EL (cell line): Measurements from ENCODE around the gene SEC11A.
"Not testable (repeated sequence)": the region's sequence is repeated elsewhere in the genome, so short reads cannot be mapped to it uniquely, and the experiment has no call there.

Experiments
- DNase-seq: peaks from one replicate; pipeline ENCODE4 v3.0.0-alpha.2; 2016

The SEC11A gene

DNA sequence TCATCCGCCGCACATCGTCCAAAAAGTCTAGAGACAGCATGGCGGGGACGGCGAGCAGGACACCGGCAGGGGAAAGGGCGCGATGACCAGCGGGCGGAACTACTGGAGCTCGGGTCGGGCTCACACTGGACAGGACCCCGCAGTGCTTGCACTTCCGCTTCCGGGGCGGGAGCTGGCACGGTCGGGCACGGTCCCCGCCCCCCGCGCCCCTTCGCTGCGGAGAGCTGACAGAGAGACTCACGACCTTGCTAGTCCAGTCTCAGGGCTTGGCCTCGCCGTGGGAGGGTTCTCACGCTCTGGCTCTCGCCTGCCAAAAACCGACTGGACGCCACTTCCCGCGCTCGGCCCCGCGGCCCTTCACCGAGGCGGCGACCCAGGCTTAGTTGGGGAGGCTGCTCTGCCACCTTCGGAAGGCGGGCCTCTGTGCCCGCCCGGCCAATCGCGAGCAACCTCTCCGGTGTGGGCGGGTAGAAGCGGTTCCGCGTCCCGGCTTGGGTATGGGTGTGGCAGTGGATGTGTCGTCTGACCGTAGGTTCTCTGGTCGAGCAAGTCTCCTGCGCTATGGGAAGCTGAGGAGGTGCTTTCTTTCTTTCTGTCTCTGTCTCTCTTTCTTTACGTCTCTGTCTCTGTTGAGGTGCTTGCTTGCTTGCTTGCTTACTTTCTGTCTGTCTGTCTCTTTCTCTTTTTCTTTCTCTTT lies at the start of gene SEC11A:
Gene SEC11A (minus strand): TSS at position 104 of the 697 bp plus-strand sequence. CDS start 64 bp downstream, at position 40.
- peak; percentile 96 for DNase-seq

DNA sequence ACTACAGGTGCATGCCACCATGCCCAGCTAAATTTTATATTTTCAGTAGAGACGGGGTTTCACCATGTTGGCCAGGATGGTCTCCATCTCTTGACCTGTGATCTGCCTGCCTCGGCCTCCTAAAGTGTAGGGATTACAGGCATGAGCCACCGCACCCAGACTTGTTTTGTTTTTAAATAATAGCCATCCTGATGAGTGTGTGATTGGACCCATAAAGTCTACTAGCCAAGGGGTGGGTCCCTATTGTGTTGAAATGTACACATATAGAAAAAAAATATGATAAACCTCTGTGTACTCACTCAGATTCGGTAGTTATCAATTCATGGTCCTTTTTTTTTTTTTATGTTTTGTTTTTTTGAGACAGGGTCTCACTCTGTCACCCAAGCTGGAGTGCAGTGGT lies 49.7 kb upstream of the SEC11A start:
- no peak for DNase-seq

DNA sequence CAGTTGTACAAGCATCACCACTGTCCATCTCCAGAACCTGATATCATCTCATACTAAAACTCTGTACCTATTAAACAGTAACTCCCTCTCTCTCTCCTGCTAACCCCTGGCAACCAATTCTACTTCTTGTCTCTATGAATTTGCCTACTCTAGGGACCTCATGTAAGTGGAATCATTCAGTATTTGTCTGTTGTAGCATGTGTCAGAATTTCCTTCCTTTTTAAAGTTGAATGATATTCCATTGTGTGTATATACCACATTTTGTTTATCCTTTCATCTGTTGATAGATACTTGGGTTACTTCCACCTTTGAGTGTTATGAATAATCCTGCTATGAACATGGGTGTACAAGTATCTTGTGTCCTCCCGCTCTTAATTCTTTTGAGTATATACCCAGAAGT lies 49.0 kb upstream of the SEC11A start:
- no peak for DNase-seq

DNA sequence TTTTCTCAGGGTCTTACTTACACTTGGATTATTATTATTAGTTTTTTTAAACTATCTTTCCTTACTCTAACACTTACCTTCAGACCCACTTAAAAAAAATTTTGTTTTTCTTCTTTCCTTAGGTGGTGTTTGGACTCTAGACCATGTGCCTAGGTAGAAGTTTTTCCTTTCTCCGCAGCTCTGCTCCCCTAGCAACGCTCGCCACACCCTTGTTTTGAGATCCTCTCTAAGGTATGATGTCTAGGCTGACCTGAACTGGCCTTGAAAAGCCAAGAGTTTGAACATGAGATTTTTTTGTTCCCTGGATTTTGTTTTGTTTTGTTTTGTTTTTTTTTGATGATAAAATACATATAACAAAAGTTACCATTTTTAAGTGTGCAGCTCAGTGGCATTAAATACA lies 48.6 kb upstream of the SEC11A start:
- no peak for DNase-seq

DNA sequence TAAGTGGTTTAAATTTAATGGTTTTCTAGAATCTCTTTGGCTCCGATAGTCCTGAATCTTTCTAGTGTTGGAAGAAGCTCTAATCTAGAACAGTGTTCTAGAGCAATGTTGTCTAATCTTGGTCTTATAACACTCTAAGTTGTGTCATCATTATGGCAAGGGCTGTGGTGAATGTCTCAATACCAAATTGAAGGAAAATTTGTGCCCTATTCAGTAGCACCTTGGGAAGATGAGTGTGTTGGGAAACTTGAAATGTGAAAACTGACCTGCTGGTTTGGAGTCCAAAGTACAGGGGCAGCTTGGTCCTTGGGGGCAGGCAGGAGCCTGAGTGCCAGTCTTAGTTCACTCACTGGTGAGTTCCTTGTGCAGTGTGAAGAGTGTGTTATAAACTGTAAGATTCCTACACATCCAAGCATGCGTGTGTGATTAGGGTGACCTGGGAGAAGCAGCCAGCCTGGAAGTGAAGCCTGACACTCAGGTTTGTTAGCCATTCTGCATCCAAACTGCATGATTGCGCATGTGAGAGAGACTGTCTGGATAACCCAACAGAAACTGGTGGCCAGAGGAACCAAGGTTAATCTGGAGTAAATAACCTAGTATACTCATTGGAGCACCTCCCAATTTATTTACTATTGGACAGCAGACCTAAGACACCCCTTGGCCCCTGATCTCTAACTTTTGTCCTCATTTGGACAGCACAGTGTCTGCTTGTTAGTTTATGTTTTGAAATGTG lies 47.1 kb upstream of the SEC11A start:
- DNase-seq = no peak

DNA sequence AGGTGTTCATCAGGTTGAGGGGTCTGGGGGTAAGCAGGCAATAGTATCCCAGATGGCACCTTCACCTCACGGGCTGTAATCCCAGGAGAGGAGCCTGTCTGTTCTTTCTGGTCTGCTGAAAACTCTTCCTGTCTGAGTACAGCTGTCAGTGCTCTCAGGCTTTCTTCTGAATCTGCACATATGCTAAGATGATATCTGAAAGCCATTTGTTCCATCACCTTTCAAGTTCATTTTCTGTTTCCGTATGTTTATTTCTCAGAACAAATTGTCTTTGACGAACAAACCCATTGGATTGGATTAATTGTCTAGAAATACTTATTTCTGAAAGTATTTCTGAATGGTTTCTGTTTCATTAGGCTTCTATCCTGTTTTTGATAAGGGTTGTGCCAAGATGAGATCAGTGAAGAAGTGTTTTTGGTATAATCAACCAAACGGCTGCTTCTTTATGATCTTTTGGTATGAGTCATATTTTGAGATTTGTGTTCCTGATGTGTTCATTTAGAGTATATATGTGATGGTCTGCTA lies 45.7 kb upstream of the SEC11A start:
- DNase-seq = no peak

DNA sequence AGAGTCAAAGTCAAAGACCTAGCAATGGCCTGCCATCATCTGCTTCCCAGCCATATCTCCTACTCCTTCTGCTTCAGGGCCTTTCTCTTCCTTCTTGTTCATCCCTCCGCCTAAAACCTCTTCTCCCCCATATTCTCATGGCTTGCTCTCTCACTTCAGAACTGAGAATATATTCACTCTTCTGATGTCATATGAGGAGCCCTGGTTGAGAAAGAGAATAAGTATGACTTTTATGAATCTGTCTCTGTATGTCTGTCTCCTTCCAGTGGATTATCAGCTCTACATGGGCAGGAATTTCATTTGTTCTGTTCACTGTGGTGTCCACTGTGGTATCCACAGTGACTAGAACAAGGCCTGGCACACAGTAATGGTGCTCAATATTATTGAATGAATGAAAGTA lies 44.3 kb upstream of the SEC11A start:
- DNase-seq = no peak

DNA sequence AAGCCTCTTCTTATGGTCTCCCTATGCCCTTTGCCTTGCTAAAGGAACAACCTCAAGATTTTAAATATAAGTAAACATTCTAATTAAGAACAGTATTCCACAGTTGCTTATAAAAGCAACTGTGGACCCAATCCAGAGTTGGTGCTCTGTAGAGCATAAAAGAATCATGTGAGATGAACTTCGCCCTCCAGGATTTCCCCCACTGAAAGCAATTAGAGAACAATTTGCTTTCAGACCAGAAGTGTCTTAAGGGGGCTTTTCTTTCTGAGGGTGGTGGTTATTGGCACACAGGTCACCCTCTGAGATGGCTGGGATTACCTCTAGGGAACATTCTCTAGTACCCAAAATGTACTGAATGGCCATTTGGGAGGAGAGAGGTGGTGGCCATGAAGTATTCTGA lies 43.1 kb upstream of the SEC11A start:
- no peak for DNase-seq

DNA sequence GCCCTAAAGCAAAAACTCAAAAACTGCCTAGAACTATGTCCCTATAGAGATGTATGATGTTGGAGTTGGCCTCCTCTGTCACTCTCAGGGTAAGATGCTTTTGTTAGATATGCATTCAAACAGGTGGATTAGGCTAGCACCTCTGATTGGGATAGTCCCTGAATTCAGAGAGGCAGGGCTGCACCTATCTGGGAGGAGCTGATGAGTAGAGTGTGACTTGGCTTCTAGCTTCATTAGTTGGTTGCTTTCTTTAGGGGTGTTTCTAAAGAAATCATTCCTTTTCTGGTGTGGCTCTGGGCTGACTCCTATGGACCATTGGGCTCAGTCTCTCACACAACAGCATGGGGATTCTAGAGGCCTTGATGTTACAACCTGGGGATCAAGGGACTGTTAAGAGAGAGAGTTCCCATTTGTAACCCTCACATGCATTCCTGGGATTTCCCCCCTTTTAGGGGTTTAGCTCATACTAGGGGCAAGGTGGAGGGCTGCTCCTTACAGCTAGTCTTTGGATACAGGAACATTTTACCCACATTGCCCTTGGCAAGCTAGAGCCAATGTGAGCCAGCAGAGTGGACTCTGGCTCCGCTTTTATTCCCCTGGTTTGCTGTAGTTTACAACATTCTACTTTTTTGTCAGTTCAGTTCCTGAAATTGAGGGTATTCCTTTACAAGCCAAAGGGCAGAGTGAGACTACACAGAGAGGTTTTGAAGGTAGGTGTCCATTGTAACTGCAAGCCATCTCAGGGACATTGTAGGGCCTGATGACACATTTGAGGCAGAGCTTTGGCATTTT lies 40.0 kb upstream of the SEC11A start:
- DNase-seq = no peak

DNA sequence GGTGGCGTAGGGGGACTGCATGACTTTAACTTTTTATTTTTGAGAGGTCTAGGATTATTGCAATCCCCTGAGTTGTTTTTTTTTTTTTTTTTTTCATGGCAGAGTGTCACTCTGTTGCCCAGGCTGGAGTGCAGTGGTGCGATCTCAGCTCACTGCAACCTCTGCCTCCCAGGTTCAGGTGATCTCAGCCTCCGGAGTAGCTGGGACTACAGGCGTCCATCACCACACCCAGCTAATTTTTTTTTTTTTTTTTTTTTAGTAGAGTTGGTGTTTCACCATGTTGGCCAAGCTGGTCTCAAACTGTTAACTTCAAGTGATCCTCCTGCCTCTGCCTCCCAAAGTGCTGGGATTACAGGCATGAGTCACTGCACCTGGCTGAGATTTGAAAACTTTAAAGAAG lies 39.0 kb upstream of the SEC11A start:
- DNase-seq = not testable (repeated sequence)

DNA sequence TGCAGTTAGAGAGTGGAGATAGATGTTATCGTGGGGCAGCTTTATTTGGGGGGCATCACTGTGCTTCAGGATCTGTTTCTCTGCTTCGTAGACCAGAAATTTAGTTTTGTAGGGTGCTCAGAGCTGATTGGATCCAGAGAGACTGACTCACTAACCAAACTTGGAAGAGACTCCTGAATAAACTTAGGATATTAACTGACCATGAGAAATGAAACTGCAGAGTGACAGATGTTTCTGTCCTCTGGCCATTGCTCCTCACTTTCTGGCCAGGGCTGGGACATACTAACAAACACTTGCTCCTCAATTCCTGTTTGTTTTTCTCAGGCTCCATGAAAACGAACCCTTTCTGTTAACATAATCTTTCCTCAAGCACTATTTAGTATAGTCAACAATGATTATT lies 36.8 kb upstream of the SEC11A start:
- DNase-seq = peak; percentile 61

DNA sequence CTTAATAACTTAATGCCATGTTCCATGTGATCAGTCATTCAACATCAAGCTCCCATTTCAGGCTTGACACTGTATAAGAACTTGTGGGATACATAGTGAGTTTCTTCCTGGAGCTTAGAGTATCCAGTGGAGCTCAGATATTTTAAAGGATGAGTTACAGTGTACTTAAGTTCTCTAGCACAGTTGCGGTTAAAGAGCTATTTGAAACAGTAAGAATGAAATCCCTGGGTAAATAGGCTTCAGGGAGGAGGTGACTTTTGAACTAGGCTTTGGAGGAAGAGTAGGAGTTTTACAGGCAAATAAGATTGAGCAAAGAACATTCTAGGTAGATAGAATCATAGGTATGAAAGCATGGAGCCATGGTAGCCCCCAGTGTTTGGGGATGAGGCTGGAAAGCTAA lies 36.3 kb upstream of the SEC11A start:
- no peak for DNase-seq

DNA sequence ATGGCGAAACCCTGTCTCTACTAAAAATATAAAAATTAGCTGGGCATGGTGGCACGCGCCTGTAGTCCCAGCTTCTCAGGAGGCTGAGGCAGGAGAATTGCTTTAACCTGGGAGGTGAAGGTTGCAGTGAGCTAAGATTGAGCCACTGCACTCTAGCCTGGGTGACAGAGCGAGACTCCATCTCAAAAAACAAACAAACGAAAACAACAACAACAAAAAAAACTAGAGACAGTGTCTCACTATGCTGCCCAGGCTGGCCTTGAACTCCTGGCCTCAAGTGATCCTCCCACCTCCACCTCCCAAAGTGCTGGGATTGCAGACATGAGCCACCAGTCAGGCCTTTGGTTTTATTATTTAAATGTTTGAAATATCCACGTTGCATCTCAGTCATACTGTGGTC lies 35.8 kb upstream of the SEC11A start:
- not testable (repeated sequence) for DNase-seq

DNA sequence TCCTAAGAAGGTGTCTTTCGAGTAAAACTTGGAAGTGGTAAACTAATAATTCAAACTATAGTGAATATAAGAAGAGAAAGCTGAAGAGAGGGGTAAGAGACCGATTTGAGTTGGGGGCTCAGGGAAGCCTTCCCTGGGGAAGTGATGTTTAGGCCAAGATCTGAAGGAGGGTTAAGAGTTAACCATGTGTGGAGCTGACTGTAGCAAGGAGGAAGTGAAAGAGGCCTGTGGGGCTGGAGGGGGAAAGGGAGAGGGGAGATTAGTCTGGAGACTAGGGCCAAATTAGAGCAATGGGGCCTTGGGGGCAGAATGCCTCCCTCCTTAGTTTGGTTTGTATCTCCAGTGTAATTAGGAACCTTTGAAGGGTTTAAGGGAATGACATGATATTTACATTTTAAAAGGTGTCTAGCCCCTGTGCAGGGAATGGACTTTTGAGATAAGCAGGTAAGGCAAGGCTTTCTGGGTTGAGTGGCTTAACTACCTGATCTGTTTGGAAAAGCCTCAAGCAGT lies 34.7 kb upstream of the SEC11A start:
- no peak for DNase-seq

DNA sequence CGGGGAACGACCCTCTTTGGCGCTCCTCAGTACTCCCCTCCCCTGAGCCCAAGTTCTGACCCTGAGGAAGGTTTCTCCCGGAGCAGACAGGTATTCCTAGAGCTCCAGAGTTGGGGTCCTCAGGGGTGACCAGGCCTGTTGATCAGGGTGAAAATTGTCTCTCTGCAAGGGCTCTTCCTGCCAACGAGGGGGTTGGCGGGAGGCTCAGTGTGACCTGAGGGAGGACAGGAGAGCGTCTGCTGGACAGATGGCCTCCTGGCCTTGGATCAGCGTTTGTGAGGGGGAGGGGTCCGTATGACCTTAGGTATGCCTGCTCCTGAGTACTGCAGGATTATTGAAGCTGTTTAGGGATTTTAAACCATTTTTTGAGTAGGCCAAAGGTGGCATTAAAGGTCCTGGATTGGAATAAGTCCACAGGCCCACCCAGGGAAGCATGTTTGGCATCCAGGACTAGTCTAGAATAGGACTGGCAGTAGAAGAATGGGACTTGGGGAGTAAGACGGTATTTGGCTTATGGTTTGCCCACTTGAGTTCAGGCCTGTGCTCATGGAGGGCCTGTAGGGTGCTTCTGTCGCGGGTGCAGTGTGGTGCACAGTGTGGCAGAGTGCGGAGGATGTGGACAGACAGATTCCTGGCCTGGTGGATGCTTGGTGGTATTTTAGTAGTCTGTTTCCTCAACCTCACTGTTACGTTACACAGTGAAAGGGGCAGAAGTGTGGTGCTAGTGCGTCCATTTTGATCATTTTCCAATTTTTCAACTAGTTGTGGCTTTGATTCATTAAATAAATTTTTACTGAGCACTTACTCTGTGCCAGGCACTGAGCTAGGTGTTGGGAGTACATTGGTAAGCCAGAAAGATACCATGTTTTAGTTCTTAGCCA lies 33.4 kb upstream of the SEC11A start:
- peak; percentile 40 for DNase-seq

DNA sequence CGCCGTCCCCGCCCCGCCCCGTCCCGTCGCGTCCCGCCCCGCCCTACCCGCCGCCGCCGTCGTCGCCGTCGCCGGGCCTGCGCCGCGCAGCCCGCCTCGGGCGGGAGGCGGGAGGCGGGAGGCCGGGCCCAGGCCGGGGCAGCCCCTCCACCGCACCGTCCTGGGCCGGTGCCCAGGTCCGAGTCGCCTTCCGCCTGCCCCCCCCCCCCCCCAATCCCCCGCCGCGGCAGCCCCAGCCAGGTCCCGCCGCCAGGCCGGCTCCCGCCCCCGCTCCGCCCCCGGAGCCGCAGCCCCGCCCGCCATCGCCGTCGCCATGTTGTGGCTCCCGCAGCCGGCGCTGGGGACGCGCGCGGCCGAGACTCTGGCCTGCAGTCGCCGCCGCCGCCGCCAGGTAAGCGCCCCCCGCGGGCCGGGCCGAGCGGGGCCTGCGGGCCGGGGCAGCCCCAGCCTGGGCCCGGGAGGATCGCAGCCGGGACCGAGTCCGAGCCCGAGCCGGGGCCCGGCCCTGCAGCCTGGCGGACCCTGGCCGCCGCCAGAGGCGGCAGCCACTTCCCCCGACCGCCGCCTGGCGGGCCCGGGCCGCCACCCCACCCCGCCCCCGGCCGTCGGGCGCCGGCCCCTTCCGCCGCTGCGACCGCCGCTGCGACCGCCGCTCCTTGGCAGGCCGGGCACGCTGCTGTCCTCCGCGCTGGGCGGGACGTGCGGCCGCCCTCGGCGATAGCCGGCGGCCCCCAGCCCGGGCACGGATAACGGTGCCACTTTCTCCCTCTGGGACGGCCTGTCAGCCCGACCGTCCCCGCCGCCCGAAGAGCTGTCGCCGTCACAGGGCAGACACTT lies 32.6 kb upstream of the SEC11A start, which contains the start of gene ZNF592:
Gene ZNF592 (plus strand): TSS at position 319 of the 837 bp plus-strand sequence. CDS start 34,084 bp downstream, outside the sequence.
- peak; percentile 80 for DNase-seq

DNA sequence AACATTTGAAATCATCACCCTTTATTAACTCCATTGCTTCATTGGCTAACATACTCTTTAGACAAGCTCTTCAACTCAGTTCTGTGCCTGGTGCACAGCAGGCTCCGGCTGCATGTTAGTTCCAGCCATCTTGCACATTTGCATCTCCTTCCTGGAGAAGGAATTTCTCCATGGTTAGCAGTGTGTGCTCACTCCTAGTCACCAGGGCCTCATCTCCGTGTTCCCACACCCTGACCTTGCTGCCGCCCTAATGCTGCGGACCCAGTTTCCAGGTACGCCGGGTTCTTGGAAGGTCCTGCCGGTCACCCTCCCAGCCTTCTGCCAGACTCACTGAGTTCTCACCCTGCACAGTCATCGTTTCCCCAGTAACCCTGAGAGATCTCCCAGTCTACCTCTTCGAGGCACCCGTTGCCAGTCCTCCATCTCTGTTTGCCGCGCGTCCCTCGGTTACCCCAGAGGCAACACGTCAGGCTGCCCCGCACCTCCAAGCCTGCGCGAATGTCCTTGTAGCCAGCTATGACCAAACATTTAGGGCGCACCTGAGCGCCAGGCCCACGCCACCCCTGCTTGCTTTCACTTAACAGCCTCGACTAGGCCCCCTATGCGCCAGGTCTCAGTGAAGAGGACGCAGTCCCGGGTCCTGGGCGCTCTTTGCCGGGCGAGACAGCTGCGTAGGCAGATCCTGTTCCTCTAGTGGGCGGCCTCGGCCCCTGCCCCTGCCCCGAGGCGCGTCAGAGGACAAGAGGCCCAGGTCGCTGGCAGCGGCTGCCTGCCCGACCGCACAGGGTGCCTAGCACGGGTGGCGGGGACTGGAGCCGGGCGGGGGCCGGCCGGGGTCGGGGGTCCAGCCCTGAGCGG lies 31.7 kb upstream of the SEC11A start:
- DNase-seq = peak; percentile 72

DNA sequence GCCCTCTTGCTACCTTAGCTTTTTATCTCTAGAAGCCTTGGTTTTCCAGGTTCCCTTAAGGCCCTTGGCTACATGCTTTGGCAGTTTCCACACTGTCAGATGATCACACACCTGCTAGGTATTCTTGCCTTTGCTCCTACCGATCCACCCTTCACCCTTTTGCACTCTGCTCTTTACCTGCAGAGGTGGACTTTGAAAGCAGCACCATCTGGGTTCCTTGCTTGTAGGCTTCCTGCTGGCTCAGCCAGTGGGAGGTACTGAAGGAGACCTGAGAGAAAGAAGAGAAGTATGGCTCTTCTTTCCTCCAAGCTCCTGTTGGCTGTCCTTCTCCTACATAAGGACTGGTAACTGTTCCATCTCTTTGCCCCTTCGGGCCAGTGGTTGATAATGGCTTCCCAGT lies 25.2 kb upstream of the SEC11A start:
- DNase-seq = no peak

DNA sequence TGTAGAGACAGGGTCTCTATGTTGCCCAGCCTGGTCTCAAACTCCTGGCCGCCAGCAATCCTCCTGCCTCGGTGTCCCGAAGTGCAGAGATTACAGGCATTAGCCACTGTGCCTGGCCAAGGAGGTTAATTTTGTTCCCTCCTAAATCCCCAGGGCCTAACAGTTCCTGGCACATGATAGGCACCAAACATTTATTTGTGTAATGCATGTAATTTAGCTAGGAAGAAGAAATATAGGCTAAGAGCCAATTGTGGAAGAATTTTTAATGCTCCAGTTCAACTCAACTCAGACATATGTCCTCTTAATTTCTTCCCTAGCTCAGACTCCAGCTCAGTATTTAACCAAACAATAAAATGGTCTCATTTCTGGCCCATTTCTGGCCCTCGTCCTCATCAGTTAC lies 24.8 kb upstream of the SEC11A start:
- DNase-seq = no peak

DNA sequence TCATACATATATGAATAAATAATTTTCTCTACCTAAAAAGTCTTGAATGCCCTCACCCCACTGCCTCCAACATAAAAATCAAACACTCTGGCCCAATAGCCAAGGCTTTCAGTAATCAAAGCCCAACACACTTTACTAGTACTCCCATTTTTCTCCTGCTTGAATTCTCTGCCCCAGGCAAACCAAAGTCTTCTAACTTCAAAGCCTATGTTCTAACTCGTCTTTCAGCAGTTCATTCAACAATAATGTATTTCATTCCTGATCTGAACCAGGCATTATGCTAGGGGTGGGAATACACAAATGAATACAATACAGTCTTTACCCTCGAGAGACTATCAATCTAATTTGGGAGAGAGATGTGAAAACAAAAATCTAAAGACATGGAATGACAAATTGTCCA lies 21.1 kb upstream of the SEC11A start:
- DNase-seq = no peak
